Measurements from ENCODE around the gene KNDC1.
A peak's percentile ranks its signal among the peaks of the same experiment; 100 is the strongest.
"Not testable (repeated sequence)": the region's sequence is repeated elsewhere in the genome, so short reads cannot be mapped to it uniquely, and the experiment has no call there.

Gene KNDC1

GRCh38 chr10:133231244-133231945 is 71.4 kb downstream of the KNDC1 start:
- peaks cover 10% of the 10 kb centered on the region for H3K27me3 ChIP-seq (ENCODE audit: control insufficient read depth, insufficient read depth, low read length)

GRCh38 chr10:133231946-133232574 is 72.0 kb downstream of the KNDC1 start:
- Histone ChIP-seq H3K36me3 (ENCODE audit: control insufficient read depth, insufficient read depth, low read length) (no peaks in the 10 kb centered on the region), H3K27ac (ENCODE audit: low read depth, low read length) (no peak overlapping the region), H3K4me1 (ENCODE audit: control insufficient read depth, insufficient read depth, low read length) (no peaks in the 10 kb centered on the region), H3K9ac (ENCODE audit: low read length) (no peak overlapping the region), H3K27me3 (ENCODE audit: control insufficient read depth, insufficient read depth, low read length) (peaks cover 15% of the 10 kb centered on the region), H3K4me3 (ENCODE audit: low read length) (no peak overlapping the region)

More at GRCh38 chr10:133231244-133231945, 71.4 kb downstream of the KNDC1 start:
- Histone ChIP-seq H3K36me3 (ENCODE audit: control insufficient read depth, insufficient read depth, low read length) (no peaks in the 10 kb centered on the region), H3K4me3 (ENCODE audit: low read length) (no peak overlapping the region), H3K27ac (ENCODE audit: low read depth, low read length) (no peak overlapping the region), H3K4me1 (ENCODE audit: control insufficient read depth, insufficient read depth, low read length) (no peaks in the 10 kb centered on the region), H3K9ac (ENCODE audit: low read length) (no peak overlapping the region)

GRCh38 chr10:133234796-133235195 is 74.8 kb downstream of the KNDC1 start:
- H3K4me3 ChIP-seq (ENCODE audit: low read length); H3K27ac ChIP-seq (ENCODE audit: low read depth, low read length); H3K9ac ChIP-seq (ENCODE audit: low read length); H3K4me1 ChIP-seq (ENCODE audit: control insufficient read depth, insufficient read depth, low read length); H3K36me3 ChIP-seq (ENCODE audit: control insufficient read depth, insufficient read depth, low read length): not testable (repeated sequence)
- peaks cover 22% of the 10 kb centered on the region for H3K27me3 ChIP-seq (ENCODE audit: control insufficient read depth, insufficient read depth, low read length)

GRCh38 chr10:133235265-133235855 is 75.3 kb downstream of the KNDC1 start:
- Histone ChIP-seq H3K27me3 (ENCODE audit: control insufficient read depth, insufficient read depth, low read length) (peaks cover 22% of the 10 kb centered on the region), H3K4me3 (ENCODE audit: low read length) (no peak overlapping the region)

GRCh38 chr10:133235932-133236331 is 75.9 kb downstream of the KNDC1 start:
- Histone ChIP-seq H3K4me3 (ENCODE audit: low read length) (peak overlapping the region; percentile 27), H3K4me1 (ENCODE audit: control insufficient read depth, insufficient read depth, low read length) (no peaks in the 10 kb centered on the region), H3K27ac (ENCODE audit: low read depth, low read length) (no peak overlapping the region), H3K27me3 (ENCODE audit: control insufficient read depth, insufficient read depth, low read length) (peaks cover 23% of the 10 kb centered on the region), H3K36me3 (ENCODE audit: control insufficient read depth, insufficient read depth, low read length) (no peaks in the 10 kb centered on the region), H3K9ac (ENCODE audit: low read length) (no peak overlapping the region)

More at GRCh38 chr10:133235265-133235855, 75.3 kb downstream of the KNDC1 start:
- Histone ChIP-seq H3K4me1 (ENCODE audit: control insufficient read depth, insufficient read depth, low read length) (no peaks in the 10 kb centered on the region), H3K27ac (ENCODE audit: low read depth, low read length) (no peak overlapping the region), H3K36me3 (ENCODE audit: control insufficient read depth, insufficient read depth, low read length) (no peaks in the 10 kb centered on the region), H3K9ac (ENCODE audit: low read length) (no peak overlapping the region)

- H3K27me3 ChIP-seq (ENCODE audit: control insufficient read depth, insufficient read depth, low read length): peaks cover 25% of the 10 kb centered on the region
Measured at GRCh38 chr10:133236401-133237240, 76.6 kb downstream of the KNDC1 start.

GRCh38 chr10:133237241-133237587 is 77.2 kb downstream of the KNDC1 start:
- H3K27me3 ChIP-seq (ENCODE audit: control insufficient read depth, insufficient read depth, low read length): peaks cover 23% of the 10 kb centered on the region

More at GRCh38 chr10:133236401-133237240, 76.6 kb downstream of the KNDC1 start:
- no peak overlapping the region for H3K4me3 ChIP-seq (ENCODE audit: low read length)
- H3K27ac ChIP-seq (ENCODE audit: low read depth, low read length): no peak overlapping the region
- H3K36me3 ChIP-seq (ENCODE audit: control insufficient read depth, insufficient read depth, low read length): no peaks in the 10 kb centered on the region
- no peak overlapping the region for H3K9ac ChIP-seq (ENCODE audit: low read length)
- no peaks in the 10 kb centered on the region for H3K4me1 ChIP-seq (ENCODE audit: control insufficient read depth, insufficient read depth, low read length)

GRCh38 chr10:133237588-133238465 is 77.8 kb downstream of the KNDC1 start, which contains the start of gene VENTX:
VENTX (plus strand) TSS chr10:133237855; CDS start chr10:133237915, 60 bp downstream.
- Histone ChIP-seq H3K4me3 (ENCODE audit: low read length) (no peak within 1 kb of the TSS), H3K27me3 (ENCODE audit: control insufficient read depth, insufficient read depth, low read length) (peaks cover 23% of the 10 kb centered on the region), H3K4me1 (ENCODE audit: control insufficient read depth, insufficient read depth, low read length) (no peaks in the 10 kb centered on the region), H3K36me3 (ENCODE audit: control insufficient read depth, insufficient read depth, low read length) (no peaks in the 10 kb centered on the region), H3K27ac (ENCODE audit: low read depth, low read length) (no peak within 1 kb of the TSS), H3K9ac (ENCODE audit: low read length) (no peak within 1 kb of the TSS)

More at GRCh38 chr10:133237241-133237587, 77.2 kb downstream of the KNDC1 start:
- Histone ChIP-seq H3K4me3 (ENCODE audit: low read length) (no peak overlapping the region), H3K36me3 (ENCODE audit: control insufficient read depth, insufficient read depth, low read length) (no peaks in the 10 kb centered on the region), H3K9ac (ENCODE audit: low read length) (no peak overlapping the region), H3K27ac (ENCODE audit: low read depth, low read length) (no peak overlapping the region), H3K4me1 (ENCODE audit: control insufficient read depth, insufficient read depth, low read length) (no peaks in the 10 kb centered on the region)

GRCh38 chr10:133238466-133238804 is 78.4 kb downstream of the KNDC1 start:
- Histone ChIP-seq H3K4me1 (ENCODE audit: control insufficient read depth, insufficient read depth, low read length) (no peaks in the 10 kb centered on the region), H3K27me3 (ENCODE audit: control insufficient read depth, insufficient read depth, low read length) (peaks cover 23% of the 10 kb centered on the region), H3K4me3 (ENCODE audit: low read length) (no peak overlapping the region), H3K27ac (ENCODE audit: low read depth, low read length) (no peak overlapping the region), H3K9ac (ENCODE audit: low read length) (no peak overlapping the region), H3K36me3 (ENCODE audit: control insufficient read depth, insufficient read depth, low read length) (no peaks in the 10 kb centered on the region)

- Histone ChIP-seq H3K9ac (ENCODE audit: low read length) (no peak overlapping the region), H3K27me3 (ENCODE audit: control insufficient read depth, insufficient read depth, low read length) (peaks cover 23% of the 10 kb centered on the region), H3K36me3 (ENCODE audit: control insufficient read depth, insufficient read depth, low read length) (no peaks in the 10 kb centered on the region), H3K4me1 (ENCODE audit: control insufficient read depth, insufficient read depth, low read length) (no peaks in the 10 kb centered on the region), H3K4me3 (ENCODE audit: low read length) (no peak overlapping the region), H3K27ac (ENCODE audit: low read depth, low read length) (no peak overlapping the region)
Measured at GRCh38 chr10:133239990-133240389, 80.0 kb downstream of the KNDC1 start.

- Histone ChIP-seq H3K4me1 (ENCODE audit: control insufficient read depth, insufficient read depth, low read length) (no peaks in the 10 kb centered on the region), H3K9ac (ENCODE audit: low read length) (no peak overlapping the region), H3K27me3 (ENCODE audit: control insufficient read depth, insufficient read depth, low read length) (peaks cover 25% of the 10 kb centered on the region), H3K27ac (ENCODE audit: low read depth, low read length) (no peak overlapping the region), H3K36me3 (ENCODE audit: control insufficient read depth, insufficient read depth, low read length) (no peaks in the 10 kb centered on the region), H3K4me3 (ENCODE audit: low read length) (peak overlapping the region; percentile 17)
Measured at GRCh38 chr10:133241501-133242205, 81.6 kb downstream of the KNDC1 start.

Data from rectal smooth muscle tissue (tissue), 1 donor.